ENCODE data around the gene ALS2. TPM values are rescaled to one million over a fixed set of nuclear protein-coding genes. Genes with fewer than 3 reads are reported as not detected.

The ALS2 gene
- total and polyA plus RNA-seq, 2 donors (not counting 1 experiment from before 2014, with no cell fraction given), result 1.4 to 16.7 TPM

- H3K4me3 ChIP-seq (ENCODE audit: control extremely low read depth in 1 of 5, extremely low read depth in 1 of 5, insufficient read depth in 1 of 5, low read depth in 2 of 5, low read length in 4 of 5), result no peak overlapping the region
- no peak overlapping the region for H2AFZ ChIP-seq (ENCODE audit: insufficient read depth, low read depth, low read length, poor library complexity, severe bottlenecking)
- H3K9ac ChIP-seq (ENCODE audit: low read length), result no peak overlapping the region
- H4K20me1 ChIP-seq (ENCODE audit: control insufficient read depth, insufficient read depth, low read length, poor library complexity, severe bottlenecking), result no peaks in the 10 kb centered on the region
- H3K79me2 ChIP-seq (ENCODE audit: control insufficient read depth, insufficient read depth, low read length), result no peaks in the 10 kb centered on the region
- H3K27ac ChIP-seq (ENCODE audit: low read length in 2 of 2), result no peak overlapping the region
- no peaks in the 10 kb centered on the region for H3K27me3 Mint-ChIP-seq
- DNase-seq (no peak), ATAC-seq (ENCODE audit: low read depth) (no peak)
- intact Hi-C loops (cut with micrococcal nuclease), result no loop called here
- no peaks in the 10 kb centered on the region for H3K27me3 ChIP-seq (replicated peaks in 1 of 4; ENCODE audit: control extremely low read depth in 1 of 4, control insufficient read depth in 3 of 4, insufficient read depth in 4 of 4, low read length in 3 of 4)
- POLR2A ChIA-PET, result no interaction called here
- peaks cover 0 to 4% (median 3%) of the 10 kb centered on the region in 3 donors for H3K9me3 ChIP-seq (ENCODE audit: control extremely low read depth in 1 of 3, control insufficient read depth in 2 of 3, insufficient read depth in 1 of 3, low read length in 2 of 3)
- no peaks in the 10 kb centered on the region for H3K9me3 Mint-ChIP-seq (ENCODE audit: insufficient read depth)
- no peaks in the 10 kb centered on the region for H3K36me3 ChIP-seq (replicated peaks in 1 of 2; ENCODE audit: control extremely low read depth in 1 of 2, control insufficient read depth in 1 of 2, extremely low read depth in 1 of 2, insufficient read depth in 2 of 2, low read length in 1 of 2)
- no peaks in the 10 kb centered on the region for H3K4me1 Mint-ChIP-seq
- TF ChIP-seq EZH2 (IDR thresholded peaks at IDR 0.05; ENCODE audit: borderline replicate concordance, insufficient read depth, low read depth, low read length, poor library complexity, severe bottlenecking), result no peak
- no peak for TF ChIP-seq CTCF (IDR thresholded peaks at IDR 0.05)
- H3K4me3 Mint-ChIP-seq, result no peak overlapping the region
- no peak overlapping the region for H3K27ac Mint-ChIP-seq
- H3K4me2 ChIP-seq (replicated peaks; ENCODE audit: low read depth, low read length, poor library complexity, severe bottlenecking), result no peak overlapping the region
- CTCF ChIA-PET, result interaction anchor here (0.7 kb wide), 1 partner anchor 161 kb away, joined by 3 read pairs; no protein-coding TSS in a partner anchor
- no peaks in the 10 kb centered on the region for H3K4me1 ChIP-seq (ENCODE audit: control insufficient read depth in 2 of 2, insufficient read depth in 2 of 2, low read length in 2 of 2)
- no CpG with 5 or more reads among the region's 1 CpG for WGBS (ENCODE audit: insufficient coverage)
Measured at GRCh38 chr2:201733544-201733943, 47.2 kb downstream of the ALS2 start.

GRCh38 chr2:201730651-201731285, 50.0 kb downstream of the ALS2 start:
- WGBS (ENCODE audit: insufficient coverage), result 83% methylated on average over 1 of the region's 5 CpGs
- peaks cover 0 to 8% of the 10 kb centered on the region in 2 experiments for H3K36me3 ChIP-seq (replicated peaks in 1 of 2; ENCODE audit: control extremely low read depth in 1 of 2, control insufficient read depth in 1 of 2, extremely low read depth in 1 of 2, insufficient read depth in 2 of 2, low read length in 1 of 2)
- H3K4me2 ChIP-seq (replicated peaks; ENCODE audit: low read depth, low read length, poor library complexity, severe bottlenecking), result no peak overlapping the region
- no peak overlapping the region for H3K4me3 Mint-ChIP-seq
- H3K9me3 Mint-ChIP-seq (ENCODE audit: insufficient read depth), result no peaks in the 10 kb centered on the region
- TF ChIP-seq EZH2 (IDR thresholded peaks at IDR 0.05; ENCODE audit: borderline replicate concordance, insufficient read depth, low read depth, low read length, poor library complexity, severe bottlenecking) (no peak), CTCF (IDR thresholded peaks at IDR 0.05) (no peak)
- no peak overlapping the region for H3K27ac ChIP-seq (ENCODE audit: low read length in 2 of 2)
- H3K27ac Mint-ChIP-seq, result no peak overlapping the region
- no peaks in the 10 kb centered on the region for H3K27me3 ChIP-seq (replicated peaks in 1 of 4; ENCODE audit: control extremely low read depth in 1 of 4, control insufficient read depth in 3 of 4, insufficient read depth in 4 of 4, low read length in 3 of 4)
- H3K27me3 Mint-ChIP-seq, result no peaks in the 10 kb centered on the region
- POLR2A ChIA-PET, result no interaction called here
- intact Hi-C loops (cut with micrococcal nuclease), result no loop called here
- H3K9ac ChIP-seq (ENCODE audit: low read length), result no peak overlapping the region
- peaks cover 0 to 1% (median 0%) of the 10 kb centered on the region in 3 donors for H3K9me3 ChIP-seq (ENCODE audit: control extremely low read depth in 1 of 3, control insufficient read depth in 2 of 3, insufficient read depth in 1 of 3, low read length in 2 of 3)
- no peaks in the 10 kb centered on the region for H3K4me1 ChIP-seq (ENCODE audit: control insufficient read depth in 2 of 2, insufficient read depth in 2 of 2, low read length in 2 of 2)
- H3K79me2 ChIP-seq (ENCODE audit: control insufficient read depth, insufficient read depth, low read length), result no peaks in the 10 kb centered on the region
- H3K4me1 Mint-ChIP-seq, result no peaks in the 10 kb centered on the region
- ATAC-seq (ENCODE audit: low read depth) (no peak), DNase-seq (no peak)
- no peak overlapping the region for H2AFZ ChIP-seq (ENCODE audit: insufficient read depth, low read depth, low read length, poor library complexity, severe bottlenecking)
- H3K4me3 ChIP-seq (ENCODE audit: control extremely low read depth in 1 of 5, extremely low read depth in 1 of 5, insufficient read depth in 1 of 5, low read depth in 2 of 5, low read length in 4 of 5), result no peak overlapping the region
- no peaks in the 10 kb centered on the region for H4K20me1 ChIP-seq (ENCODE audit: control insufficient read depth, insufficient read depth, low read length, poor library complexity, severe bottlenecking)
- CTCF ChIA-PET, result no interaction called here

Measured in B cell (primary cell).